CD14-positive monocyte (primary cell): ENCODE measurements around the gene CNTFR. TPM values are rescaled to one million over a fixed set of nuclear protein-coding genes. Genes with fewer than 3 reads are reported as not detected.

Experiments
- DNase-seq, 3 donors: peaks; one replicate each; pipeline ENCODE4 v3.0.0-alpha.2; 2011 to 2022
- H2AFZ ChIP-seq: 2 replicates; pipeline ENCODE4 v1.6.0; 2012; ENCODE audit warnings: mild to moderate bottlenecking, low read depth, low read length, inconsistent platforms; ENCODE audit not compliant: insufficient read depth, poor library complexity, severe bottlenecking
- H3K27ac ChIP-seq, 2 donors: 1 replicate in 1 of 2; 2 replicates in 1 of 2; pipeline ENCODE4 v1.5.1; 2012 to 2013; ENCODE audit warnings: low read length in 2 of 2, control low read depth in 1 of 2, inconsistent platforms in 1 of 2, low read depth in 1 of 2, mild to moderate bottlenecking in 1 of 2
- H3K27me3 ChIP-seq, 2 donors: one replicate each; pipeline versions ENCODE4 v1.6.0 to v1.6.1; 2011 to 2013; ENCODE audit warnings: low read length in 2 of 2; ENCODE audit not compliant: control insufficient read depth in 2 of 2, insufficient read depth in 2 of 2
- H3K36me3 ChIP-seq, 2 donors: replicated peaks in 1 of 2; 1 replicate in 1 of 2; 2 replicates in 1 of 2; pipeline versions ENCODE4 v1.5.1 to v1.6.1; 2012 to 2013; ENCODE audit warnings: low read length in 2 of 2, control low read depth in 1 of 2, inconsistent platforms in 1 of 2, mild to moderate bottlenecking in 1 of 2; ENCODE audit not compliant: insufficient read depth in 2 of 2, control insufficient read depth in 1 of 2
- H3K4me1 ChIP-seq, 2 donors: 1 replicate in 1 of 2; 2 replicates in 1 of 2; pipeline versions ENCODE4 v1.5.1 to v1.6.1; 2012 to 2013; ENCODE audit warnings: low read length in 2 of 2, control low read depth in 1 of 2, inconsistent platforms in 1 of 2, mild to moderate bottlenecking in 1 of 2, moderate library complexity in 1 of 2; ENCODE audit not compliant: insufficient read depth in 2 of 2, control insufficient read depth in 1 of 2
- H3K4me2 ChIP-seq: replicated peaks from 2 replicates; pipeline ENCODE3; 2012; ENCODE audit warnings: low read length, moderate library complexity, mild to moderate bottlenecking; ENCODE audit not compliant: poor library complexity, severe bottlenecking; ENCODE audit errors: extremely low read depth
- H3K4me3 ChIP-seq, 3 experiments: fragments of 200-600 bp in 1 of 3; sonication (generic) in 1 of 3; replicated peaks in 1 of 3; 1 replicate in 2 of 3; 2 replicates in 1 of 3; pipeline ENCODE4 v1.5.1; 2011 to 2013; ENCODE audit warnings: low read length in 3 of 3, mild to moderate bottlenecking in 3 of 3, control low read depth in 2 of 3, low read depth in 2 of 3, inconsistent platforms in 1 of 3, moderate library complexity in 1 of 3
- H3K79me2 ChIP-seq: 2 replicates; pipeline ENCODE4 v1.6.0; 2012; ENCODE audit warnings: mild to moderate bottlenecking, control low read depth, inconsistent platforms, low read length, moderate library complexity; ENCODE audit not compliant: insufficient read depth
- H3K9ac ChIP-seq: 2 replicates; pipeline ENCODE4 v1.6.0; 2017; ENCODE audit warnings: low read length, mild to moderate bottlenecking; ENCODE audit not compliant: insufficient read depth, poor library complexity, severe bottlenecking
- H3K9me3 ChIP-seq, 2 donors: replicated peaks in 1 of 2; 1 replicate in 1 of 2; 2 replicates in 1 of 2; pipeline versions ENCODE4 v1.5.1 to v1.6.1; 2012 to 2013; ENCODE audit warnings: low read length in 2 of 2, control low read depth in 1 of 2; ENCODE audit not compliant: control insufficient read depth in 1 of 2, insufficient read depth in 1 of 2
- H4K20me1 ChIP-seq: 2 replicates; pipeline ENCODE4 v1.6.0; 2012; ENCODE audit warnings: mild to moderate bottlenecking, low read length, control low read depth, moderate library complexity; ENCODE audit not compliant: insufficient read depth
- H3K27ac Mint-ChIP-seq, 7 donors: one replicate each; pipeline ENCODE4 v1.8.0; 2020; ENCODE audit warnings: mild to moderate bottlenecking in 7 of 7, mixed read lengths in 7 of 7, moderate library complexity in 6 of 7, inconsistent platforms in 2 of 7
- H3K27me3 Mint-ChIP-seq, 3 donors: one replicate each; pipeline ENCODE4 v1.8.0; 2021 to 2022; ENCODE audit warnings: low read depth in 3 of 3, mild to moderate bottlenecking in 3 of 3, mixed read lengths in 3 of 3, moderate library complexity in 3 of 3, inconsistent platforms in 1 of 3
- H3K36me3 Mint-ChIP-seq, 2 donors: one replicate each; pipeline ENCODE4 v1.8.0; 2020; ENCODE audit warnings: mixed read lengths in 2 of 2, inconsistent platforms in 1 of 2, mild to moderate bottlenecking in 1 of 2
- H3K4me1 Mint-ChIP-seq: one replicate; pipeline ENCODE4 v1.8.0; 2020; ENCODE audit warnings: mild to moderate bottlenecking, mixed read lengths
- H3K4me3 Mint-ChIP-seq, 2 donors: one replicate each; pipeline ENCODE4 v1.8.0; 2020; ENCODE audit warnings: mild to moderate bottlenecking in 2 of 2, mixed read lengths in 2 of 2, moderate library complexity in 1 of 2
- H3K9me3 Mint-ChIP-seq, 7 donors: one replicate each; pipeline ENCODE4 v1.8.0; 2020 to 2022; ENCODE audit warnings: mixed read lengths in 7 of 7, mild to moderate bottlenecking in 6 of 7, moderate library complexity in 6 of 7, inconsistent platforms in 2 of 7
- CTCF ChIP-seq: fragments of 200-600 bp; IDR thresholded peaks from one replicate; pipeline ENCODE4 v1.8.0; 2022; ENCODE audit warnings: antibody characterized with exemption, mild to moderate bottlenecking
- WGBS: methylation state at CpG from one replicate; pipeline ENCODE4 v1.1.5; 2013; ENCODE audit warnings: missing lambda C conversion rate; ENCODE audit not compliant: insufficient coverage; 5-methylcytosine and 5-hydroxymethylcytosine counted together
- intact Hi-C, 2 donors: fragments of 100-400 bp; cut with micrococcal nuclease; formaldehyde crosslinking; loops; one replicate each; pipeline versions ENCODE4 v1.15.0 to v1.15.1; 2023
- polyA plus RNA-seq, 3 donors: library from polyadenylated mRNA; depleted of rRNA in 1 of 3; unstranded in 2 of 3; stranded (reverse) in 1 of 3; fragments of 300-500 nt in 2 of 3; fragments of >200 nt in 1 of 3; fragmentation: Illumina TruSeq in 2 of 3; gene quantifications; 1 replicate in 2 of 3; 2 replicates in 1 of 3; pipeline ENCODE4 v1.2.3, GENCODE V29; 2012 to 2021

CNTFR gene
- polyA plus RNA-seq, 3 donors: not detected

GRCh38 chr9:34607331-34607730 lies 17.8 kb upstream of the CNTFR start:
- H2AFZ ChIP-seq: no peak overlapping the region
- H3K9ac ChIP-seq: no peak overlapping the region
- H3K27ac ChIP-seq: no peak overlapping the region
- no peak overlapping the region for H3K4me3 ChIP-seq
- no peak for TF ChIP-seq CTCF
- Mint-ChIP-seq H3K27me3 (peaks cover 6 to 7% (median 7%) of the 10 kb centered on the region in 3 donors), H3K9me3 (peaks cover 0 to 3% (median 0%) of the 10 kb centered on the region in 7 donors), H3K4me1 (peaks cover 17% of the 10 kb centered on the region), H3K4me3 (no peak overlapping the region), H3K27ac (no peak overlapping the region), H3K36me3 (no peaks in the 10 kb centered on the region)
- H3K27me3 ChIP-seq: peaks cover 0 to 2% of the 10 kb centered on the region in 2 donors
- H3K9me3 ChIP-seq: no peaks in the 10 kb centered on the region
- intact Hi-C loops: no loop called here
- H3K4me2 ChIP-seq: no peak overlapping the region
- 80% methylated on average over 1 of the region's 2 CpGs for WGBS
- no peaks in the 10 kb centered on the region for H4K20me1 ChIP-seq
- DNase-seq: no peak
- H3K79me2 ChIP-seq: peaks cover 13% of the 10 kb centered on the region
- peaks cover 15 to 20% of the 10 kb centered on the region in 2 donors for H3K4me1 ChIP-seq
- H3K36me3 ChIP-seq: no peaks in the 10 kb centered on the region

- H3K36me3 Mint-ChIP-seq: no peaks in the 10 kb centered on the region
- Histone ChIP-seq H3K36me3 (no peaks in the 10 kb centered on the region), H3K79me2 (peaks cover 13% of the 10 kb centered on the region), H3K4me2 (no peak overlapping the region), H3K9me3 (no peaks in the 10 kb centered on the region), H3K4me3 (no peak overlapping the region), H3K4me1 (peaks cover 13 to 17% of the 10 kb centered on the region in 2 donors), H4K20me1 (no peaks in the 10 kb centered on the region), H2AFZ (no peak overlapping the region), H3K27ac (no peak overlapping the region), H3K27me3 (peaks cover 0 to 2% of the 10 kb centered on the region in 2 donors), H3K9ac (no peak overlapping the region)
- H3K4me3 Mint-ChIP-seq: no peak overlapping the region
- WGBS: 100% methylated on average over 1 of the region's 3 CpGs
- H3K27me3 Mint-ChIP-seq: peaks cover 6 to 7% (median 7%) of the 10 kb centered on the region in 3 donors
- H3K4me1 Mint-ChIP-seq: peaks cover 14% of the 10 kb centered on the region
- peaks cover 0 to 3% (median 0%) of the 10 kb centered on the region in 7 donors for H3K9me3 Mint-ChIP-seq
- no peak for DNase-seq
- no peak for TF ChIP-seq CTCF
- intact Hi-C loops: no loop called here
- no peak overlapping the region for H3K27ac Mint-ChIP-seq
Observed at GRCh38 chr9:34606905-34607304, 17.4 kb upstream of the CNTFR start.
